Gastrocnemius medialis (tissue), 4 donors: ENCODE results near the gene SERPINA5. TPM values are rescaled to one million over a fixed set of nuclear protein-coding genes. Genes with fewer than 3 reads are reported as not detected.

ENCODE experiments used
- ATAC-seq, 2 donors: fragments of 150-250 bp; one replicate each; pipeline ENCODE4 v1.9.1; 2016
- DNase-seq, 2 donors: peaks; one replicate each; pipeline ENCODE4 v3.0.0-alpha.2; 2019
- H3K27ac ChIP-seq, 4 donors: fragments of 200-600 bp; sonication (generic); 1 replicate in 1 of 4; 2 replicates in 3 of 4; pipeline ENCODE4 v1.5.1; 2016 to 2018; ENCODE audit warnings: mild to moderate bottlenecking in 2 of 4, moderate library complexity in 1 of 4
- H3K27me3 ChIP-seq, 3 donors: fragments of 200-600 bp; sonication (generic) in 2 of 3; 1 replicate in 1 of 3; 2 replicates in 2 of 3; pipeline versions ENCODE4 v1.5.1 to v1.6.0; 2016 to 2019; ENCODE audit warnings: mild to moderate bottlenecking in 1 of 3, moderate library complexity in 1 of 3
- H3K36me3 ChIP-seq, 2 donors: fragments of 200-600 bp; sonication (generic) in 1 of 2; one replicate each; pipeline ENCODE4 v1.5.1; 2017 to 2018
- H3K4me1 ChIP-seq, 2 donors: fragments of 200-600 bp; sonication (generic) in 1 of 2; one replicate each; pipeline ENCODE4 v1.5.1; 2016 to 2017; ENCODE audit warnings: mild to moderate bottlenecking in 2 of 2
- H3K4me3 ChIP-seq, 4 donors: fragments of 200-600 bp; sonication (generic) in 3 of 4; 1 replicate in 1 of 4; 2 replicates in 3 of 4; pipeline ENCODE4 v1.5.1; 2016 to 2019; ENCODE audit warnings: mild to moderate bottlenecking in 2 of 4
- H3K9me3 ChIP-seq, 3 donors: fragments of 200-600 bp; sonication (generic) in 2 of 3; 1 replicate in 1 of 3; 2 replicates in 2 of 3; pipeline ENCODE4 v1.5.1; 2016 to 2019
- CTCF ChIP-seq, 5 experiments: fragments of 450-650 bp in 3 of 5; fragments of 200-600 bp in 2 of 5; sonication (generic) in 2 of 5; IDR thresholded peaks in 4 of 5; conservative IDR thresholded peaks in 1 of 5; 1 replicate in 4 of 5; 2 replicates in 1 of 5; pipeline ENCODE4 v1.5.1; 2016 to 2019; ENCODE audit warnings: antibody characterized with exemption in 5 of 5, mild to moderate bottlenecking in 3 of 5, moderate library complexity in 3 of 5
- POLR2A ChIP-seq, 2 donors: fragments of 450-650 bp; IDR thresholded peaks; one replicate each; pipeline ENCODE4 v1.6.1; 2017; ENCODE audit warnings: antibody characterized with exemption in 2 of 2, mild to moderate bottlenecking in 2 of 2, moderate library complexity in 2 of 2
- in situ Hi-C, 4 donors: fragments of 200-750 bp; cut with MboI; loops; one replicate each; pipeline versions ENCODE4 v1.15.0 to v1.8.0; 2017; ENCODE audit warnings: low sequenced_read_pairs in 4 of 4
- intact Hi-C: fragments of 100-400 bp; cut with DNase I; formaldehyde crosslinking; loops from one replicate; pipeline ENCODE4 v1.15.1; 2023; ENCODE audit warnings: low total_unique reads
- total RNA-seq, 4 donors: library from RNA; depleted of rRNA; stranded (reverse); fragments of >200 nt; gene quantifications; one replicate each; pipeline versions ENCODE4 v1.1.0 to v1.2.3, GENCODE V29; 2016

SERPINA5 gene
- total RNA-seq, 4 donors from 2014 or later: 1.8 to 63.2 (median 19.8) TPM

DNA sequence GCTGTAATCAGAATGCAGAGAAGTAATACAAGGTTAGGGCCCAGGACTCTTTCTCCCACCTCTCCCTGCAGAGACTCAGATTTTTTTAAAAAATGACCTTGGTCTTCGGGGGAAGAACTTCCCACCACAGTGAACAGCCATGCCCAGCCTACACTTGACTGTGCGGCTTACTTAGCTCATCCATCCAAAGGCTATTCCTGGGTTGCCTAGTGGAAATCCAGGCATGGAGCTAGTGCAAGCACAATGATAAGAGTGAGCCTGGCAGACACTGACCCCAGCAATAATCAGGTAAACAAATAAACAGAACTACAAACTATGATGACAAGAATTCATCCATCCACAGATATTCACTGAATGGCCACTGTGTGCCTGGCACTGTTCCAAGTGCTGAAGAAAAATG lies 14.7 kb downstream of the SERPINA5 start:
- H3K4me3 ChIP-seq: no peak overlapping the region
- H3K36me3 ChIP-seq: no peaks in the 10 kb centered on the region
- intact Hi-C loops (no loop called here), in situ Hi-C loops (no loop called here)
- TF ChIP-seq CTCF (IDR thresholded peaks at IDR 0.05 in 4 of 5, conservative IDR thresholded peaks at IDR 0.05 in 1 of 5): no peak
- no peak for TF ChIP-seq POLR2A (IDR thresholded peaks at IDR 0.05)
- H3K9me3 ChIP-seq: no peaks in the 10 kb centered on the region
- no peak for ATAC-seq
- H3K27ac ChIP-seq: peak overlapping the region in 1 of 4 donors; percentile 95
- H3K27me3 ChIP-seq: no peaks in the 10 kb centered on the region
- no peak for DNase-seq
- peaks cover 11 to 46% of the 10 kb centered on the region in 2 donors for H3K4me1 ChIP-seq

DNA sequence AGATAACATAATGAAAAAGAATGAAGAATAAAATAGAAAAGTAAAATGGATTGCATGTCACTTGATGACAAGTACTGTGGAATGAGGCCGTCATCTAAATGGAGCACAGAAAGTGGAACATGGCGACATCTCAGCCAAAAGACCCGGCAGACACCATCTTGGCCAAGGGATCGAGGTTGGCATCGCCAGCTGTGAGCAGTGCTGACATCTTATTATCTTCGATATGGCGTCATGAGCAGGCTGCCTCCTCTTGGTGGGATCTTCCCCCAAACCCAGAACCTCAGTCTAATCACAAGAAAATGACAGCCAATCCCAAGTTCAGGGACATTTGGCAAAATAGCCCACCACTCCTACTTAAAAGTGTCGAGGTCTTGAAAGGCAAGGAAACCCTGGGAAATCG lies 15.1 kb downstream of the SERPINA5 start:
- Histone ChIP-seq H3K9me3 (no peaks in the 10 kb centered on the region), H3K36me3 (no peaks in the 10 kb centered on the region), H3K4me1 (peaks cover 11 to 49% of the 10 kb centered on the region in 2 donors), H3K27ac (peak overlapping the region in 3 of 4 donors; percentile 6 to 95 (median 52)), H3K27me3 (no peaks in the 10 kb centered on the region), H3K4me3 (no peak overlapping the region)
- no peak for TF ChIP-seq POLR2A (IDR thresholded peaks at IDR 0.05)
- no peak for TF ChIP-seq CTCF (IDR thresholded peaks at IDR 0.05 in 4 of 5, conservative IDR thresholded peaks at IDR 0.05 in 1 of 5)
- DNase-seq (no peak), ATAC-seq (no peak)
- intact Hi-C loops: no loop called here
- in situ Hi-C loops: no loop called here

DNA sequence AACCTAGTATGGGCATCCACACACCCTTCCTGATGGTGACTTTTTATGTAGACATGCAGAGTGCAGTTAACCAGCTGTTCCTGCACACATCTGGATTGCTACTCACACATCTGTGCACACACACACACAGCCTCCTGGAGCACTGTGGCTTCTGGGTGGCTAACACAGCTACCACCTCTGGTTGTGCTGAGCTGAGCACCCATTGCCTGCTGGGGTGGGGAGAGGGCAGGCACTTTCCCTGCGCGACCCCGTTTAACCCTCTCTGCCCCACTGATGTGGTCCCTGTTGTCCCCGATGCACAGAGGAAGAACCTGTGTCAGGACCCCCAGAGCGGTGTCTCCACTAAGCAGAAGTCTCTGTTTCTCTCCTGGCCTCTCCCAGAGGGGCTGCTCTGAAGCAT lies 16.6 kb downstream of the SERPINA5 start:
- H3K27ac ChIP-seq: peak overlapping the region in 1 of 4 donors; percentile 95
- no peak for DNase-seq
- in situ Hi-C loops: no loop called here
- TF ChIP-seq CTCF (IDR thresholded peaks at IDR 0.05 in 4 of 5, conservative IDR thresholded peaks at IDR 0.05 in 1 of 5): no peak
- TF ChIP-seq POLR2A (IDR thresholded peaks at IDR 0.05): no peak
- no peak for ATAC-seq
- no peaks in the 10 kb centered on the region for H3K36me3 ChIP-seq
- peaks cover 11 to 62% of the 10 kb centered on the region in 2 donors for H3K4me1 ChIP-seq
- H3K27me3 ChIP-seq: no peaks in the 10 kb centered on the region
- no peaks in the 10 kb centered on the region for H3K9me3 ChIP-seq
- no peak overlapping the region for H3K4me3 ChIP-seq
- intact Hi-C loops: no loop called here

GRCh38 chr14:94598506-94598815 lies 17.2 kb downstream of the SERPINA5 start:
- ATAC-seq (no peak), DNase-seq (no peak)
- Histone ChIP-seq H3K27me3 (no peaks in the 10 kb centered on the region), H3K36me3 (no peaks in the 10 kb centered on the region), H3K9me3 (no peaks in the 10 kb centered on the region), H3K27ac (peak overlapping the region in 3 of 4 donors; percentile 83 to 95 (median 84)), H3K4me3 (no peak overlapping the region), H3K4me1 (peaks cover 11 to 67% of the 10 kb centered on the region in 2 donors)
- TF ChIP-seq POLR2A (IDR thresholded peaks at IDR 0.05) (no peak), CTCF (IDR thresholded peaks at IDR 0.05 in 4 of 5, conservative IDR thresholded peaks at IDR 0.05 in 1 of 5) (no peak)
- in situ Hi-C loops (no loop called here), intact Hi-C loops (no loop called here)
